SK-N-SH treated with all-trans-retinoic acid at 6 μM for 48 hours (cell line): ENCODE data around the gene HRH2.

Experiments used
- ATAC-seq: fragments of 200-7000 bp; cut with Tn5 transposase; 3 replicates; pipeline ENCODE4 v1.9.1; 2020; ENCODE audit warnings: mild to moderate bottlenecking, moderate library complexity
- ARNTL ChIP-seq: fragments of 450-650 bp; formaldehyde crosslinking; IDR thresholded peaks from 2 replicates; pipeline ENCODE4 v1.5.0; 2020; ENCODE audit warnings: low read depth, mild to moderate bottlenecking, moderate library complexity, borderline replicate concordance
- CSDC2 ChIP-seq: fragments of 250-450 bp; sonication (Bioruptor Pico); IDR thresholded peaks from 2 replicates; pipeline ENCODE4 v1.5.0; 2020; ENCODE audit warnings: mild to moderate bottlenecking, moderate library complexity
- CSRNP3 ChIP-seq: fragments of 250-450 bp; sonication (Bioruptor Pico); IDR thresholded peaks from 2 replicates; pipeline ENCODE4 v1.5.1; 2021; ENCODE audit warnings: mild to moderate bottlenecking, moderate library complexity
- ISL1 ChIP-seq: fragments of 250-450 bp; sonication (Bioruptor Pico); IDR thresholded peaks from 2 replicates; pipeline ENCODE4 v2.1.2; 2022; ENCODE audit warnings: mild to moderate bottlenecking, moderate library complexity
- OSR1 ChIP-seq: fragments of 250-450 bp; sonication (Bioruptor Pico); IDR thresholded peaks from 2 replicates; pipeline ENCODE4 v1.8.0; 2022; ENCODE audit warnings: moderate library complexity, mild to moderate bottlenecking, inconsistent platforms
- PATZ1 ChIP-seq: fragments of 250-450 bp; sonication (Bioruptor Pico); IDR thresholded peaks from 2 replicates; pipeline ENCODE4 v1.8.0; 2020; ENCODE audit warnings: mild to moderate bottlenecking, moderate library complexity, borderline replicate concordance
- POU6F1 ChIP-seq: fragments of 250-450 bp; sonication (Bioruptor Pico); IDR thresholded peaks from 2 replicates; pipeline ENCODE4 v1.8.0; 2021; ENCODE audit warnings: low read depth, mild to moderate bottlenecking, moderate library complexity, borderline replicate concordance
- PPARA ChIP-seq: fragments of 250-450 bp; sonication (Bioruptor Pico); IDR thresholded peaks from 2 replicates; pipeline ENCODE4 v1.5.0; 2020; ENCODE audit warnings: mild to moderate bottlenecking, borderline replicate concordance
- TCF4 ChIP-seq: fragments of 250-450 bp; sonication (Bioruptor Pico); IDR thresholded peaks from 2 replicates; pipeline ENCODE4 v1.8.0; 2021; ENCODE audit warnings: mild to moderate bottlenecking, moderate library complexity, borderline replicate concordance
- TOX ChIP-seq: fragments of 250-450 bp; sonication (Bioruptor Pico); IDR thresholded peaks from 2 replicates; pipeline ENCODE4 v1.8.0; 2021; ENCODE audit warnings: mild to moderate bottlenecking, moderate library complexity, borderline replicate concordance
- TSHZ2 ChIP-seq: fragments of 250-450 bp; sonication (Bioruptor Pico); IDR thresholded peaks from 2 replicates; pipeline ENCODE4 v1.5.0; 2020; ENCODE audit warnings: mild to moderate bottlenecking, moderate library complexity
- ZFP3 ChIP-seq: fragments of 250-450 bp; sonication (Bioruptor Pico); IDR thresholded peaks from 2 replicates; pipeline ENCODE4 v1.5.0; 2020; ENCODE audit warnings: mild to moderate bottlenecking, moderate library complexity
- ZFP30 ChIP-seq: fragments of 450-650 bp; formaldehyde crosslinking; IDR thresholded peaks from 2 replicates; pipeline ENCODE4 v1.5.0; 2022; ENCODE audit warnings: mild to moderate bottlenecking, moderate library complexity
- ZNF565 ChIP-seq: fragments of 450-650 bp; formaldehyde crosslinking; conservative IDR thresholded peaks from 2 replicates; pipeline ENCODE4 v1.5.0; 2020; ENCODE audit warnings: low read depth, mild to moderate bottlenecking, moderate library complexity
- ZNF70 ChIP-seq: fragments of 450-650 bp; formaldehyde crosslinking; IDR thresholded peaks from 2 replicates; pipeline ENCODE4 v1.5.0; 2020; ENCODE audit warnings: mild to moderate bottlenecking, moderate library complexity
- ZNF8 ChIP-seq: fragments of 450-650 bp; formaldehyde crosslinking; IDR thresholded peaks from 2 replicates; pipeline ENCODE4 v1.5.0; 2020; ENCODE audit warnings: mild to moderate bottlenecking, moderate library complexity

Gene HRH2

GRCh38 chr5:175745210-175745609, 87.3 kb downstream of the HRH2 start (continued):
- TF ChIP-seq TSHZ2 (CRISPR knock-in tag) (no peak), PPARA (no peak), CSRNP3 (CRISPR knock-in tag) (no peak)
- TF ChIP-seq, all 23 proteins: peak for 0

GRCh38 chr5:175746851-175747250, 89.0 kb downstream of the HRH2 start:
- no peak for TF ChIP-seq ZNF70 (CRISPR knock-in tag)
- no peak for TF ChIP-seq OSR1 (CRISPR knock-in tag)
- no peak for TF ChIP-seq TCF4 (CRISPR knock-in tag)
- TF ChIP-seq ZNF8 (CRISPR knock-in tag): no peak
- no peak for TF ChIP-seq ZNF565 (CRISPR knock-in tag)
- no peak for TF ChIP-seq ISL1 (CRISPR knock-in tag)
- TF ChIP-seq CSRNP3 (CRISPR knock-in tag): no peak
- no peak for TF ChIP-seq ARNTL (CRISPR knock-in tag)
- no peak for TF ChIP-seq TSHZ2 (CRISPR knock-in tag)
- TF ChIP-seq TOX (CRISPR knock-in tag): no peak
- TF ChIP-seq POU6F1 (CRISPR knock-in tag): no peak
- peak; percentile 51; the same call in 2 of the 3 replicates for ATAC-seq

GRCh38 chr5:175747539-175748060, 89.7 kb downstream of the HRH2 start:
- ATAC-seq: no peak
- no peak for TF ChIP-seq CSRNP3 (CRISPR knock-in tag)
- no peak for TF ChIP-seq ARNTL (CRISPR knock-in tag)
- no peak for TF ChIP-seq TSHZ2 (CRISPR knock-in tag)
- TF ChIP-seq ZNF565 (CRISPR knock-in tag): no peak
- TF ChIP-seq ZFP3: no peak
- no peak for TF ChIP-seq PATZ1 (CRISPR knock-in tag)
- TF ChIP-seq OSR1 (CRISPR knock-in tag): no peak
- TF ChIP-seq CSDC2 (CRISPR knock-in tag): no peak
- no peak for TF ChIP-seq ISL1 (CRISPR knock-in tag)
- no peak for TF ChIP-seq TCF4 (CRISPR knock-in tag)
- TF ChIP-seq ZFP30 (CRISPR knock-in tag): no peak
- TF ChIP-seq PPARA: no peak
